Activated CD8-positive, alpha-beta T cell treated with anti-CD3 and anti-CD28 coated beads, Interleukin-2, amount 10 ng/mL, durations not matched to agents 7 days and 5 days (primary cell): ENCODE results near the gene FBN1. TPM values are rescaled to one million over a fixed set of nuclear protein-coding genes. Genes with fewer than 3 reads are reported as not detected.

ENCODE experiments used
- ATAC-seq: fragments of 150-1000 bp; cut with Tn5 transposase; one replicate; pipeline ENCODE4 v1.10.0; 2021; ENCODE audit warnings: moderate library complexity
- CTCF ChIA-PET: fragments of 350-600 bp; sonication (Branson Sonifier 250); formaldehyde crosslinking; loops from one replicate; lab custom pipeline; 2021; ENCODE audit warnings: antibody characterized with exemption; lab: Charles Lee
- POLR2A ChIA-PET: fragments of 350-600 bp; sonication (Branson Sonifier 250); formaldehyde crosslinking; loops from one replicate; lab custom pipeline; 2021; ENCODE audit warnings: antibody characterized with exemption; lab: Charles Lee
- DNase-seq: peaks from one replicate; pipeline ENCODE4 v3.0.0-alpha.2; 2020
- H3K27ac Mint-ChIP-seq: one replicate; pipeline ENCODE4 v1.8.0; 2021; ENCODE audit warnings: mild to moderate bottlenecking, mixed read lengths
- H3K27me3 Mint-ChIP-seq: one replicate; pipeline ENCODE4 v1.8.0; 2021; ENCODE audit warnings: low read depth, mixed read lengths
- H3K36me3 Mint-ChIP-seq: one replicate; pipeline ENCODE4 v1.8.0; 2021; ENCODE audit warnings: low read depth, mixed read lengths
- H3K4me1 Mint-ChIP-seq: one replicate; pipeline ENCODE4 v1.8.0; 2021; ENCODE audit warnings: low read depth, mixed read lengths
- H3K4me3 Mint-ChIP-seq: one replicate; pipeline ENCODE4 v1.8.0; 2021; ENCODE audit warnings: mild to moderate bottlenecking, mixed read lengths
- H3K9me3 Mint-ChIP-seq: one replicate; pipeline ENCODE4 v1.8.0; 2022; ENCODE audit warnings: mixed read lengths; ENCODE audit not compliant: insufficient read depth
- total RNA-seq, 2 experiments: library from RNA; stranded (reverse); gene quantifications; one replicate each; pipeline ENCODE4 v1.2.3, GENCODE V29; 2021

Gene FBN1
- total RNA-seq, 2 experiments from 2014 or later = 0.81 to 1.3 TPM

GRCh38 chr15:48469271-48469670, 176.2 kb downstream of the FBN1 start:
- Mint-ChIP-seq H3K4me3 (no peak overlapping the region), H3K4me1 (no peaks in the 10 kb centered on the region), H3K36me3 (no peaks in the 10 kb centered on the region), H3K9me3 (no peaks in the 10 kb centered on the region), H3K27ac (no peak overlapping the region), H3K27me3 (no peaks in the 10 kb centered on the region)
- DNase-seq (no peak), ATAC-seq (no peak)
- CTCF ChIA-PET = no interaction called here
- POLR2A ChIA-PET = no interaction called here

- H3K4me3 Mint-ChIP-seq = no peak overlapping the region
- no peaks in the 10 kb centered on the region for H3K4me1 Mint-ChIP-seq
- no peak for DNase-seq
- no peaks in the 10 kb centered on the region for H3K9me3 Mint-ChIP-seq
- H3K27me3 Mint-ChIP-seq = no peaks in the 10 kb centered on the region
- POLR2A ChIA-PET = no interaction called here
- no peak overlapping the region for H3K27ac Mint-ChIP-seq
- H3K36me3 Mint-ChIP-seq = no peaks in the 10 kb centered on the region
- CTCF ChIA-PET = no interaction called here
- ATAC-seq = no peak
These were observed 177.7 kb downstream of the FBN1 start for GRCh38 chr15:48467801-48468200.

- Mint-ChIP-seq H3K36me3 (no peaks in the 10 kb centered on the region), H3K27me3 (no peaks in the 10 kb centered on the region), H3K9me3 (no peaks in the 10 kb centered on the region), H3K4me1 (no peaks in the 10 kb centered on the region), H3K27ac (no peak overlapping the region), H3K4me3 (no peak overlapping the region)
- ATAC-seq (no peak), DNase-seq (no peak)
- ChIA-PET POLR2A (no interaction called here), CTCF (no interaction called here)
These were observed 178.7 kb downstream of the FBN1 start for GRCh38 chr15:48466820-48467219.

GRCh38 chr15:48466079-48466478, 179.4 kb downstream of the FBN1 start:
- no peaks in the 10 kb centered on the region for H3K27me3 Mint-ChIP-seq
- H3K27ac Mint-ChIP-seq = no peak overlapping the region
- no peaks in the 10 kb centered on the region for H3K36me3 Mint-ChIP-seq
- H3K9me3 Mint-ChIP-seq = no peaks in the 10 kb centered on the region
- no peak for ATAC-seq
- no peak for DNase-seq
- CTCF ChIA-PET = no interaction called here
- POLR2A ChIA-PET = no interaction called here
- H3K4me3 Mint-ChIP-seq = no peak overlapping the region
- H3K4me1 Mint-ChIP-seq = no peaks in the 10 kb centered on the region

- ATAC-seq (no peak), DNase-seq (no peak)
- no peaks in the 10 kb centered on the region for H3K9me3 Mint-ChIP-seq
- no peaks in the 10 kb centered on the region for H3K36me3 Mint-ChIP-seq
- no peaks in the 10 kb centered on the region for H3K4me1 Mint-ChIP-seq
- CTCF ChIA-PET = no interaction called here
- H3K27ac Mint-ChIP-seq = no peak overlapping the region
- H3K27me3 Mint-ChIP-seq = peaks cover 2% of the 10 kb centered on the region
- POLR2A ChIA-PET = no interaction called here
- no peak overlapping the region for H3K4me3 Mint-ChIP-seq
These were observed 180.1 kb downstream of the FBN1 start for GRCh38 chr15:48465410-48465809.

- Mint-ChIP-seq H3K4me3 (no peak overlapping the region), H3K27ac (no peak overlapping the region), H3K9me3 (no peaks in the 10 kb centered on the region), H3K4me1 (no peaks in the 10 kb centered on the region), H3K27me3 (peaks cover 3% of the 10 kb centered on the region), H3K36me3 (no peaks in the 10 kb centered on the region)
- ChIA-PET CTCF (no interaction called here), POLR2A (no interaction called here)
- DNase-seq (no peak), ATAC-seq (no peak)
These were observed 182.1 kb downstream of the FBN1 start for GRCh38 chr15:48463366-48463880.

GRCh38 chr15:48462688-48463087, 182.8 kb downstream of the FBN1 start:
- ATAC-seq (no peak), DNase-seq (no peak)
- H3K4me3 Mint-ChIP-seq = no peak overlapping the region
- no peak overlapping the region for H3K27ac Mint-ChIP-seq
- POLR2A ChIA-PET = no interaction called here
- no peaks in the 10 kb centered on the region for H3K9me3 Mint-ChIP-seq
- H3K4me1 Mint-ChIP-seq = no peaks in the 10 kb centered on the region
- no peaks in the 10 kb centered on the region for H3K36me3 Mint-ChIP-seq
- H3K27me3 Mint-ChIP-seq = peaks cover 3% of the 10 kb centered on the region
- CTCF ChIA-PET = no interaction called here

GRCh38 chr15:48459571-48460442, 185.7 kb downstream of the FBN1 start:
- ATAC-seq = no peak
- Mint-ChIP-seq H3K9me3 (no peaks in the 10 kb centered on the region), H3K36me3 (no peaks in the 10 kb centered on the region), H3K27ac (no peak overlapping the region), H3K4me3 (no peak overlapping the region), H3K27me3 (peaks cover 3% of the 10 kb centered on the region), H3K4me1 (no peaks in the 10 kb centered on the region)
- POLR2A ChIA-PET = no interaction called here
- CTCF ChIA-PET = no interaction called here
- DNase-seq = no peak

GRCh38 chr15:48458876-48459275, 186.6 kb downstream of the FBN1 start:
- CTCF ChIA-PET = no interaction called here
- POLR2A ChIA-PET = no interaction called here
- DNase-seq = no peak
- Mint-ChIP-seq H3K4me3 (no peak overlapping the region), H3K27ac (no peak overlapping the region), H3K36me3 (no peaks in the 10 kb centered on the region), H3K27me3 (peaks cover 3% of the 10 kb centered on the region), H3K4me1 (no peaks in the 10 kb centered on the region), H3K9me3 (no peaks in the 10 kb centered on the region)
- no peak for ATAC-seq

GRCh38 chr15:48456134-48456533, 189.4 kb downstream of the FBN1 start:
- H3K4me1 Mint-ChIP-seq = no peaks in the 10 kb centered on the region
- peaks cover 3% of the 10 kb centered on the region for H3K27me3 Mint-ChIP-seq
- no peak for ATAC-seq
- CTCF ChIA-PET = no interaction called here
- no peak for DNase-seq
- no peaks in the 10 kb centered on the region for H3K36me3 Mint-ChIP-seq
- POLR2A ChIA-PET = no interaction called here
- no peak overlapping the region for H3K27ac Mint-ChIP-seq
- H3K4me3 Mint-ChIP-seq = no peak overlapping the region
- no peaks in the 10 kb centered on the region for H3K9me3 Mint-ChIP-seq

- ChIA-PET CTCF (no interaction called here), POLR2A (no interaction called here)
- no peak overlapping the region for H3K27ac Mint-ChIP-seq
- no peaks in the 10 kb centered on the region for H3K9me3 Mint-ChIP-seq
- no peaks in the 10 kb centered on the region for H3K36me3 Mint-ChIP-seq
- no peak for ATAC-seq
- no peak for DNase-seq
- H3K27me3 Mint-ChIP-seq = no peaks in the 10 kb centered on the region
- H3K4me1 Mint-ChIP-seq = no peaks in the 10 kb centered on the region
- H3K4me3 Mint-ChIP-seq = no peak overlapping the region
These were observed 193.8 kb downstream of the FBN1 start for GRCh38 chr15:48451736-48452135.

- no peaks in the 10 kb centered on the region for H3K4me1 Mint-ChIP-seq
- ChIA-PET CTCF (no interaction called here), POLR2A (no interaction called here)
- H3K27me3 Mint-ChIP-seq = no peaks in the 10 kb centered on the region
- H3K36me3 Mint-ChIP-seq = no peaks in the 10 kb centered on the region
- DNase-seq (no peak), ATAC-seq (no peak)
- no peaks in the 10 kb centered on the region for H3K9me3 Mint-ChIP-seq
- H3K27ac Mint-ChIP-seq = no peak overlapping the region
- no peak overlapping the region for H3K4me3 Mint-ChIP-seq
These were observed 194.3 kb downstream of the FBN1 start for GRCh38 chr15:48451241-48451640.
